G401.6 (cell line): ENCODE measurements around the gene RAB39A.
A peak's percentile ranks its signal among the peaks of the same experiment; 100 is the strongest.
"Not testable (repeated sequence)": the region's sequence is repeated elsewhere in the genome, so short reads cannot be mapped to it uniquely, and the experiment has no call there.

Experiments used
- FAIRE-seq: peaks from 2 replicates; lab custom pipeline; 2012; peaks lifted over from hg19 to GRCh38; lab: Jason Lieb, UNC

Gene RAB39A

DNA sequence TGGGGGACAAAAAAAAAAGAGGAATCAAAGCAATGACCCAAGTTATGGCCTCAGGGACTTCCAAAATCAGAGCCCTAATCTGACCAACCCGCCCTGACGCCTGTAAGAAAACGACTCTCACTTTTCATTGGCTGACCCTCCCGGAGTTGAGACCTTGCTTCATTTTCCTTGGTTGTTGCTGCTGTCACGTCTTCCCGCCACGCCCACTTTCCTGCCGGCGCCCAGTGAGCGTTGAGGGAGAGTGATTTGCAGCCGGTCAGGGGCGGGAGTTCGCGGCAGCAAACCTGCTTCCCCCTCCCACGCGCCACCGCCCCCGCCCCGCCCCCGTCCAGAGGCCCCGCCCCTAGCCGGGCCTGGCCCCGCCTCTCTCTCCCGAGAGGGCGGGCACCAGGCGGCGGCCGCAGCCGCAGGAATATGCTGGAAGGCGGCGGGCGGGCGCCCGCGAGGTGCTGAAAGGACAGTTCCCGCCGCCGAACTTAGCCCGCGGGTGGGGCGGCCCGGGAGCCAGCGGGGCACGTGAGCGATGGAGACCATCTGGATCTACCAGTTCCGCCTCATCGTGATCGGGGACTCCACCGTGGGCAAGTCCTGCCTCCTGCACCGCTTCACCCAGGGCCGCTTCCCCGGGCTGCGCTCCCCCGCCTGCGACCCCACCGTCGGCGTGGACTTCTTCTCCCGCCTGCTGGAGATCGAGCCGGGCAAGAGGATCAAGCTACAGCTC lies at the start of gene RAB39A:
RAB39A (plus strand) TSS at position 403 of the 721 bp plus-strand sequence; CDS start at position 524, 121 bp downstream.
- FAIRE-seq = peak; percentile 95

- FAIRE-seq = not testable (repeated sequence)
These were observed 46.8 kb upstream of the RAB39A start for GRCh38 chr11:107881471-107881870.

GRCh38 chr11:107882095-107882820 lies 46.0 kb upstream of the RAB39A start:
- FAIRE-seq = no peak

GRCh38 chr11:107898270-107898669 lies 30.0 kb upstream of the RAB39A start:
- peak; percentile 93 for FAIRE-seq

- no peak for FAIRE-seq
These were observed 20.0 kb upstream of the RAB39A start for GRCh38 chr11:107908211-107908610.

DNA sequence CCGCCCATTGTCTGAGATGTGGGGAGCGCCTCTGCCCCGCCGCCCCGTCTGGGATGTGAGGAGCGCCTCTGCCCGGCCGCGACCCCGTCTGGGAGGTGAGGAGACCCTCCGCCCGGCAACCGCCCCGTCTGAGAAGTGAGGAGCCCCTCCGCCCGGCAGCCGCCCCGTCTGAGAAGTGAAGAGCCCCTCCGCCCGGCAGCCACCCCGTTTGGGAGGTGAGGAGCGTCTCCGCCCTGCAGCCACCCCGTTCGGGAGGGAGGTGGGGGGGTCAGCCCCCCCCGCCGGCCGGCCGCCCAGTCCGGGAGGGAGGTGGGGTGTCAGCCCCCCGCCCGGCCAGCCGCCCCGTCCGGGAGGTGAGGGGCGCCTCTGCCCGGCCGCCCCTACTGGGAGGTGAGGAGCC lies 15.8 kb upstream of the RAB39A start:
- FAIRE-seq = not testable (repeated sequence)

GRCh38 chr11:107915229-107915628 lies 13.0 kb upstream of the RAB39A start:
- FAIRE-seq = no peak

DNA sequence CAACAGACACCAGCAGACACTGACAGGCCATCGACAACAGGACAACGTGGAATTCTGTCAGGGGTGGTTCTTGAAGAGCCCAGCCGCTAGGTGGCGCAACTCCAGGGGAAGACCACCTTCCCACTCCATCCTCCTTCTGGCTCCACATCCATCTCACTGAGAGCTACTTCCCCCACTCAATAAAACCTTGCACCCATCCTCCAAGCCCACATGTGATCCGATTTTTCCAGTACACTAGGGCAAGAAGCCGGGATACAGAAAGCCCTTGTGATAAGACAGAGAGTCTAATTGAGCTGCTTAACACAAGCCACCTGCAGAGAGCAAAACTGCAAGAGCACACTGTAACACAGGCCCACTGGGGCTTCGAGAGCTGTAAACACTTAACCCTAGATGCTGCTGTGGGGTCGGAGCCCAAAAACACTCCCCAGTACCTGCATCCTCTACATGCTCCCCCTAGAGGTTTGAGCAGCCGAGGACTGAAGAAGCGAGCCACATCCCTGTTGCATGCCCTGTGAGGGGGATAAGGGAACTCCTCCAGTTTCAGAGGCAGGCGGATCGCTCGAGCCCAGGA lies 11.5 kb upstream of the RAB39A start:
- no peak for FAIRE-seq

GRCh38 chr11:107921997-107922396 lies 6.3 kb upstream of the RAB39A start:
- FAIRE-seq = no peak

GRCh38 chr11:107923519-107923918 lies 4.7 kb upstream of the RAB39A start:
- FAIRE-seq = not testable (repeated sequence)

DNA sequence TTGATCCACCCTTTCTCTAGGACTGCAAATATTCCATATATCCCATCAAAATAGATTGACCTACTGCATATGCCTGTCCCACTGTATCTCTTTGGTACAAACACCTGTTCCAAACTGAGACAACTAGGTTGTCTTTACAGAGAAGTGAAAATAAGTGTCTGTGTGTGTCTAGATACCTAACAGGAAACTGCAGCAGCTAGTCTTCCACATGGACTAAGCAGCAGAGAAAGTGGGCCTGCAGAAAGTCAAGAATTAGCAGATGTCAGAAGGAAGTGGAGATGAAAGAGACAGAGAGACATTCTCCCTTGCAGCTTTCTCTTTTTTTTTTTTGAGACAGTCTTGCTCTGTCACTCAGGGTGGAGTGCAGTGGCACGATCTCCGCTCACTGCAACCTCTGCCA lies 3.9 kb upstream of the RAB39A start:
- FAIRE-seq = no peak

DNA sequence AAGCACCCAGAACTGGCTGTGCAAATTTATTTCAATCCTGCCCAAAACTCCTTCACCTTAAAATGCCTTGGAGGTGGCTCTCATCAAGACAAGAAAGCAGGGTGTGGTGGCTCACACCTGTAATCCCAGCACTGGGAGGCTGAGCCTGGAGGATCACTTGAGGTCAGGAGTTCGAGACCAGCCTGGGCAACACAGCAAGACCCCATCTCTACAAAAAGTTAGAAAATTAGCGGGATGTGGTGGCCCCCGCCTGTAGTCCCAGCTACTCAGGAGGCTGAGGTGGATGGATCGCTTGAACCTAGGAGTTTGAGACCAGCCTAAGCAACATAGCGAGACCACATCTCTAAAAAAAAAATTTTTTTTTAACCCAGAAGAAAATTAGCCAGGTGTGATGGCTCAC lies 689 bp upstream of the RAB39A start:
- no peak for FAIRE-seq

DNA sequence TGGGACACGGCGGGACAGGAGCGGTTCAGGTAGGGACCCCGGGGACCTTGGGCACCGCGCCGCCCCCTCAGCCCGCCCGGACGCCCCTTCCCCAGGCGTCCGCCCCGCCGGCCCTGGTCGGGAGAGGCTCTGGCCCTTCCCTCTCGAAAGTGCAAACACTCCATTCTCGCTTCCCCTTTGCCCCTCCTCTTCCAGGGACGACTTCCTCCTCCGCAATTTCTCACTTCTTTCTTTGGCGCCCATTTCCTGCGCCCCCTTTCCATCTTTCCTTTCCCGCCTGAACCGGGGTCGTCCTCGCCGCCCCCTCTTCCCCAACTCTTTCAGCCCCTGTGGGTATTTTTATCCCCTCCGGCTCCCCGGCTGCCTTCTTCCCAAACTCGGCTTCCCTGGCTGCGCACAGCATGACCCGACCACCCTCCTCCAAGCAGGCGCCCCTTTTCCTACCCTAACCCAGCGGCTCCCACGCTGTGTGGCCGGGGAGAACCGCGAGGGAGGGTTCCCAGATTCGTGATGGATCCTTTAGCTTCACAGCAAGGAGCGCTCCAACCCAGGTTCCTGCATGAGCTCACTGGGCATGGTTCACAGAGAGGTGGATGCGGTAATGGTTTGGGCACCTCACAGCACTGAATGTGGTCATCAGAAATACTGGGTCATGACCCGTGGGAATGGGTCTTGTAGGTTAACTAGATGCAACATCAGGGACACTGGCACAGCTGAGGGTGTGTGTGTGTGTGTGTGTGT lies 689 bp downstream of the RAB39A start:
- no peak for FAIRE-seq

GRCh38 chr11:107929611-107930200 lies 1.5 kb downstream of the RAB39A start:
- FAIRE-seq = peak; percentile 37

- FAIRE-seq = no peak
These were observed 3.0 kb downstream of the RAB39A start for GRCh38 chr11:107931206-107931605.

DNA sequence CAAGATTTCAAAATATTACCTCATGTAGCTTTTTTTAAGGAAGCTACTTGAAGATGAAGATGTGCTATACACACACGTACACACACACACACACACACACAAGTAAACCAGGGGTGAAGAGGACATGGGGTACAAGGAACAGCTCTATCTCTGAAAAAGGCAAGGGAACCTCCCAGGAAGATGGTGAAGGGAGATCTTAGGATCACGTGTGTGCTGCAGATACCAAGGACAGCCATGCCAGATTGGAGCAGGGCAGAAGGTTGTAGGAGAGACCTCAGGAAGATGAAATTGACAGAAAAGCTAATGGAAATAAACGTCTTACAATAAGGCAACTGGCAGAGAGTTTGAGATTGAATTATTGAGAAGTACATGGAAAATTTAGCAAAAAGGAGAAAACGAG lies 19.7 kb downstream of the RAB39A start:
- FAIRE-seq = no peak

- FAIRE-seq = not testable (repeated sequence)
These were observed 20.1 kb downstream of the RAB39A start for GRCh38 chr11:107948328-107948727.

GRCh38 chr11:107951155-107951554 lies 22.9 kb downstream of the RAB39A start:
- FAIRE-seq = no peak

- FAIRE-seq = no peak
These were observed 25.2 kb downstream of the RAB39A start for GRCh38 chr11:107953446-107953845.

DNA sequence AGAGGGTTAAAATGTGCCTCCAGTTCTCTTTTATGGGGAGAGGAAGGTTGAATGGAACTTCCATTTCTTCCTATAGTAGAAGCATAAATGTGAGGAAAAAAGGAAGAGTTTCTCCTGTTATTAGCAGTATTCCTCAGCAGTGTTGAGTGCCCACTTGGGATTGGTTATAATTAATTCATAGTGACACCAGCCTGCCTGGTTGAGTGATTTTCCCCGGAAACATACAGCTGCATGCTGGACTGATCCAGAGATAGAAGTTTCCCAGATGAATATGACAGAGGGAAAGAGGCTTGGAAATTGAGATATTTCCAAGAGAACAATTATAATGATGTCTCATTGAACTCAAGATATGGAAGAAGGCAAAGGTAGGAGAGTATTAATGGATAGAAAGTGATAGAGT lies 28.3 kb downstream of the RAB39A start:
- no peak for FAIRE-seq

- no peak for FAIRE-seq
These were observed 28.9 kb downstream of the RAB39A start for GRCh38 chr11:107957109-107957588.

DNA sequence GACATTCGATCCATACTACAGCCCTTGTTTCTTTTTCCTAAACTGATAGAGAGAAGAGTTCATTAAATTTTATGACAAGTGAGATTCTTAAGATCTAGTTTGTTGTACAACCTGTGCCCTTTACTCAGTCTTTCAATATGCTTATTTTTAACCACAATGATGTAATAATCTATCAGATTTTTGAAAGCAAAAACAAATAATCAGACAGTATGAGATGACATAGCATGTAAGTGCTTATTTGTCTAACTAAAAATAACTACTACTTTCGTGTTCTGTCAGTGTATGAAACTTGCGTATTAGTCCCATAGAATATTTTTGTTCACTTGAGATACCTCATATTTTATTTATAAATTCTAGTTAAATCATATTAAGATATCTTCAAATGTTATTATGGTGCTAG lies 33.2 kb downstream of the RAB39A start:
- peak; percentile 15 for FAIRE-seq
